Loucy (cell line): Measurements from ENCODE around the gene AP1G2.

Source experiments
- H2AFZ ChIP-seq: fragments of 200-600 bp; sonication (generic); 2 replicates; pipeline ENCODE4 v1.6.0; 2016; ENCODE audit warnings: antibody characterized with exemption, mild to moderate bottlenecking, low read length, moderate library complexity
- H3F3A ChIP-seq: fragments of 200-600 bp; 2 replicates; pipeline ENCODE4 v1.6.0; 2016; ENCODE audit warnings: antibody characterized with exemption, low read depth, mild to moderate bottlenecking
- H3K27me3 ChIP-seq: fragments of 200-600 bp; sonication (generic); 2 replicates; pipeline ENCODE4 v1.6.1; 2014; ENCODE audit warnings: low read length, mild to moderate bottlenecking; ENCODE audit not compliant: insufficient read depth, poor library complexity, severe bottlenecking
- H3K36me3 ChIP-seq: fragments of 200-600 bp; sonication (generic); 2 replicates; pipeline ENCODE4 v1.6.1; 2016; ENCODE audit warnings: low read length; ENCODE audit not compliant: insufficient read depth
- H3K4me1 ChIP-seq: fragments of 200-600 bp; sonication (generic); 2 replicates; pipeline ENCODE4 v1.5.1; 2014; ENCODE audit warnings: low read length, mild to moderate bottlenecking; ENCODE audit not compliant: insufficient read depth, poor library complexity, severe bottlenecking
- H3K4me2 ChIP-seq: fragments of 200-600 bp; sonication (generic); 2 replicates; pipeline ENCODE4 v1.6.0; 2014; ENCODE audit warnings: antibody characterized with exemption, low read length, low read depth, mild to moderate bottlenecking; ENCODE audit not compliant: poor library complexity, severe bottlenecking
- H3K4me3 ChIP-seq: fragments of 200-600 bp; sonication (generic); 2 replicates; pipeline ENCODE4 v1.5.1; 2014; ENCODE audit warnings: low read length, mild to moderate bottlenecking, mixed read lengths; ENCODE audit not compliant: poor library complexity, severe bottlenecking
- H3K79me2 ChIP-seq: fragments of 200-600 bp; sonication (generic); 2 replicates; pipeline ENCODE4 v1.6.1; 2014; ENCODE audit warnings: low read length; ENCODE audit not compliant: insufficient read depth
- H3K9ac ChIP-seq: fragments of 200-600 bp; sonication (generic); 2 replicates; pipeline ENCODE4 v1.6.0; 2014; ENCODE audit warnings: mild to moderate bottlenecking, low read depth, low read length, moderate library complexity; ENCODE audit not compliant: poor library complexity, severe bottlenecking
- H3K9me2 ChIP-seq: fragments of 200-600 bp; sonication (generic); replicated peaks from 2 replicates; pipeline ENCODE4 v1.6.1; 2016; ENCODE audit warnings: low read depth, low read length, mixed read lengths
- H3K9me3 ChIP-seq: fragments of 200-600 bp; sonication (generic); 2 replicates; pipeline ENCODE4 v1.6.1; 2014; ENCODE audit warnings: mild to moderate bottlenecking, antibody characterized with exemption, low read length, low read depth; ENCODE audit not compliant: insufficient read depth
- H4K20me1 ChIP-seq: fragments of 200-600 bp; sonication (generic); 2 replicates; pipeline ENCODE4 v1.6.0; 2014; ENCODE audit warnings: antibody characterized with exemption, low read length, mild to moderate bottlenecking; ENCODE audit not compliant: insufficient read depth, poor library complexity, severe bottlenecking
- CTCF ChIP-seq: fragments of 200-600 bp; sonication (generic); conservative IDR thresholded peaks from 2 replicates; pipeline ENCODE4 v1.5.1; 2014; ENCODE audit warnings: mild to moderate bottlenecking, antibody characterized with exemption, low read length
- EZH2phosphoT487 ChIP-seq: fragments of 200-600 bp; IDR thresholded peaks from 2 replicates; pipeline ENCODE4 v1.6.1; 2018; ENCODE audit warnings: antibody characterized with exemption, mild to moderate bottlenecking, moderate library complexity, borderline replicate concordance

AP1G2 gene

GRCh38 chr14:23567186-23568020 lies at the start of gene AP1G2:
Gene AP1G2 (minus strand): TSS chr14:23567791. CDS start chr14:23567314, 477 bp downstream.
- Histone ChIP-seq H3K4me1 (peaks cover 29% of the 10 kb centered on the region), H3K4me3 (peak within 1 kb of the TSS; percentile 92), H3K9me2 (no peaks in the 10 kb centered on the region), H3K27me3 (no peaks in the 10 kb centered on the region), H3K9ac (peak within 1 kb of the TSS; percentile 83), H3K79me2 (peaks cover 25% of the 10 kb centered on the region), H3K36me3 (peaks cover 16% of the 10 kb centered on the region; the same call in 1 of the 2 replicates), H3K4me2 (peak within 1 kb of the TSS; percentile 90), H2AFZ (peak within 1 kb of the TSS; percentile 79), H3K9me3 (no peaks in the 10 kb centered on the region), H4K20me1 (peaks cover 18% of the 10 kb centered on the region), H3F3A (peaks cover 8% of the 10 kb centered on the region; the same call in 1 of the 2 replicates)
- no peak for TF ChIP-seq EZH2phosphoT487
- TF ChIP-seq CTCF: no peak

- Histone ChIP-seq H3K4me1 (peaks cover 7% of the 10 kb centered on the region), H3K36me3 (no peaks in the 10 kb centered on the region), H3K9ac (no peak overlapping the region), H3K27me3 (peaks cover 42% of the 10 kb centered on the region), H3F3A (no peaks in the 10 kb centered on the region), H3K9me3 (no peaks in the 10 kb centered on the region), H3K4me3 (no peak overlapping the region), H2AFZ (no peak overlapping the region), H4K20me1 (no peaks in the 10 kb centered on the region), H3K79me2 (no peaks in the 10 kb centered on the region), H3K9me2 (no peaks in the 10 kb centered on the region), H3K4me2 (no peak overlapping the region)
- TF ChIP-seq EZH2phosphoT487: no peak
- no peak for TF ChIP-seq CTCF
Measured at GRCh38 chr14:23615856-23616255, 48.3 kb upstream of the AP1G2 start.

- peaks cover 20% of the 10 kb centered on the region for H3K4me1 ChIP-seq
- H3K9me3 ChIP-seq: no peaks in the 10 kb centered on the region
- peaks cover 3% of the 10 kb centered on the region; the same call in 1 of the 2 replicates for H3F3A ChIP-seq
- H2AFZ ChIP-seq: no peak overlapping the region
- no peak for TF ChIP-seq CTCF
- no peak for TF ChIP-seq EZH2phosphoT487
- no peak overlapping the region for H3K4me3 ChIP-seq
- no peaks in the 10 kb centered on the region for H3K79me2 ChIP-seq
- no peaks in the 10 kb centered on the region for H3K36me3 ChIP-seq
- H3K4me2 ChIP-seq: no peak overlapping the region
- H3K27me3 ChIP-seq: peaks cover 33% of the 10 kb centered on the region
- H3K9ac ChIP-seq: no peak overlapping the region
- H3K9me2 ChIP-seq: no peaks in the 10 kb centered on the region
- no peaks in the 10 kb centered on the region for H4K20me1 ChIP-seq
Measured at GRCh38 chr14:23614395-23614828, 46.8 kb upstream of the AP1G2 start.
